ENCODE data around the gene TERT. TPM values are rescaled to one million over a fixed set of nuclear protein-coding genes. Genes with fewer than 3 reads are reported as not detected.

TERT gene
- total and polyA plus RNA-seq, 2 experiments from 2014 or later, result 0.08 TPM; not detected in 1

- WGBS (ENCODE audit: low lambda C conversion rate, missing lambda C conversion rate), result 90% methylated on average over 10 of the region's 12 CpGs
Measured at GRCh38 chr5:1226231-1226630, 68.6 kb downstream of the TERT start.

GRCh38 chr5:1225081-1225480 is 69.8 kb downstream of the TERT start, which contains the start of gene SLC6A18:
TSS of gene SLC6A18 (plus strand) at chr5:1225381. CDS start at chr5:1225478, 97 bp downstream.
- Histone ChIP-seq H3K4me2 (no peak within 1 kb of the TSS), H3K9me3 (ENCODE audit: low read depth) (no peaks in the 10 kb centered on the region), H3K4me1 (ENCODE audit: insufficient read depth) (no peaks in the 10 kb centered on the region), H3K27me3 (no peaks in the 10 kb centered on the region), H4K20me1 (ENCODE audit: insufficient read depth, poor library complexity, severe bottlenecking) (no peaks in the 10 kb centered on the region), H3K79me2 (no peaks in the 10 kb centered on the region), H3K27ac (no peak within 1 kb of the TSS), H3K9me2 (replicated peaks; ENCODE audit: insufficient read depth) (no peaks in the 10 kb centered on the region), H3K36me3 (replicated peaks; ENCODE audit: insufficient read depth, low read depth) (no peaks in the 10 kb centered on the region), H3K4me3 (no peak within 1 kb of the TSS), H2AFZ (no peak within 1 kb of the TSS)
- TF ChIP-seq EZH2phosphoT487 (IDR thresholded peaks at IDR 0.05; ENCODE audit: low read depth, severe bottlenecking, unreplicated experiment) (no peak), CTCF (IDR thresholded peaks at IDR 0.05; ENCODE audit: poor library complexity) (no peak), EZH2 (IDR thresholded peaks at IDR 0.05; ENCODE audit: borderline replicate concordance) (no peak)
- no peak for DNase-seq (ENCODE audit: low spot score)
- WGBS (ENCODE audit: low lambda C conversion rate, missing lambda C conversion rate), result 82% methylated on average over 11 of the region's 11 CpGs

More at GRCh38 chr5:1226231-1226630, 68.6 kb downstream of the TERT start:
- Histone ChIP-seq H3K4me1 (ENCODE audit: insufficient read depth) (no peaks in the 10 kb centered on the region), H4K20me1 (ENCODE audit: insufficient read depth, poor library complexity, severe bottlenecking) (no peaks in the 10 kb centered on the region), H3K9me3 (ENCODE audit: low read depth) (no peaks in the 10 kb centered on the region), H3K4me3 (no peak overlapping the region), H3K4me2 (no peak overlapping the region), H3K36me3 (replicated peaks; ENCODE audit: insufficient read depth, low read depth) (no peaks in the 10 kb centered on the region), H2AFZ (no peak overlapping the region), H3K27ac (no peak overlapping the region), H3K79me2 (no peaks in the 10 kb centered on the region), H3K27me3 (no peaks in the 10 kb centered on the region), H3K9me2 (replicated peaks; ENCODE audit: insufficient read depth) (no peaks in the 10 kb centered on the region)
- DNase-seq (ENCODE audit: low spot score), result no peak
- no peak for TF ChIP-seq EZH2phosphoT487 (IDR thresholded peaks at IDR 0.05; ENCODE audit: low read depth, severe bottlenecking, unreplicated experiment)

- H3K9me2 ChIP-seq (replicated peaks; ENCODE audit: insufficient read depth), result no peaks in the 10 kb centered on the region
- H3K4me2 ChIP-seq, result no peak overlapping the region
- no peaks in the 10 kb centered on the region for H3K36me3 ChIP-seq (replicated peaks; ENCODE audit: insufficient read depth, low read depth)
- H3K79me2 ChIP-seq, result no peaks in the 10 kb centered on the region
- no peak for DNase-seq (ENCODE audit: low spot score)
- no peaks in the 10 kb centered on the region for H4K20me1 ChIP-seq (ENCODE audit: insufficient read depth, poor library complexity, severe bottlenecking)
- H3K27me3 ChIP-seq, result no peaks in the 10 kb centered on the region
- no peaks in the 10 kb centered on the region for H3K9me3 ChIP-seq (ENCODE audit: low read depth)
- no peak overlapping the region for H3K4me3 ChIP-seq
- WGBS (ENCODE audit: low lambda C conversion rate, missing lambda C conversion rate), result 97% methylated on average over 14 of the region's 15 CpGs
- H2AFZ ChIP-seq, result no peak overlapping the region
- H3K4me1 ChIP-seq (ENCODE audit: insufficient read depth), result no peaks in the 10 kb centered on the region
- TF ChIP-seq EZH2 (IDR thresholded peaks at IDR 0.05; ENCODE audit: borderline replicate concordance), result no peak
- no peak for TF ChIP-seq CTCF (IDR thresholded peaks at IDR 0.05; ENCODE audit: poor library complexity)
- no peak for TF ChIP-seq EZH2phosphoT487 (IDR thresholded peaks at IDR 0.05; ENCODE audit: low read depth, severe bottlenecking, unreplicated experiment)
- no peak overlapping the region for H3K27ac ChIP-seq
Measured at GRCh38 chr5:1224631-1225030, 70.2 kb downstream of the TERT start.

DNA sequence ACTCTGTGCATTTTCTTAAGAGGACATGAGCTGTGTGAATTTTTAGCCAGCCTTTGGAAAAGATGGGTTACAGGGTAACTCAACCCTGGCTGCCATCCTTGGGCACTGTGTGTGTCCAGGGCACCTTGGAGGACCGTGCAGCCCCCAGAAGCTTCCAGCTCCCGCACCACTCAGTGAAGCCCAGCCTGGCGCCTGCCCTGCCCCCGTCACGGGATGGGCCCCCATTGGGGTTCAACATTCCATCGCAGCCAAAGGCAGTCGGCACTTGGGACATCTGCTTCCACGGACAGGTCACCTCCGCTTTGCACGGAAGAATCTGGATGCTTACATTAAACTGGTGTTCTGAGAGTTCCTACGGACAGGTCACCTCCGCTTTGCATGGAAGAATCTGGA is 71.6 kb downstream of the TERT start:
- no peaks in the 10 kb centered on the region for H4K20me1 ChIP-seq (ENCODE audit: insufficient read depth, poor library complexity, severe bottlenecking)
- no peaks in the 10 kb centered on the region for H3K9me3 ChIP-seq (ENCODE audit: low read depth)
- H3K4me1 ChIP-seq (ENCODE audit: insufficient read depth), result no peaks in the 10 kb centered on the region
- H3K4me3 ChIP-seq, result no peak overlapping the region
- no peaks in the 10 kb centered on the region for H3K27me3 ChIP-seq
- no peak overlapping the region for H3K4me2 ChIP-seq
- 86% methylated on average over 12 of the region's 12 CpGs for WGBS (ENCODE audit: low lambda C conversion rate, missing lambda C conversion rate)
- H3K36me3 ChIP-seq (replicated peaks; ENCODE audit: insufficient read depth, low read depth), result no peaks in the 10 kb centered on the region
- DNase-seq (ENCODE audit: low spot score), result no peak
- no peak for TF ChIP-seq EZH2 (IDR thresholded peaks at IDR 0.05; ENCODE audit: borderline replicate concordance)
- no peak for TF ChIP-seq CTCF (IDR thresholded peaks at IDR 0.05; ENCODE audit: poor library complexity)
- no peak for TF ChIP-seq EZH2phosphoT487 (IDR thresholded peaks at IDR 0.05; ENCODE audit: low read depth, severe bottlenecking, unreplicated experiment)
- no peaks in the 10 kb centered on the region for H3K9me2 ChIP-seq (replicated peaks; ENCODE audit: insufficient read depth)
- no peak overlapping the region for H3K27ac ChIP-seq
- H3K79me2 ChIP-seq, result no peaks in the 10 kb centered on the region
- H2AFZ ChIP-seq, result no peak overlapping the region

Measured in hepatocyte (in vitro differentiated cells).